Testis (tissue), 2 donors: ENCODE measurements around the gene LHX5.

Experiments
- POLR2A ChIP-seq: fragments of 450-650 bp; IDR thresholded peaks from one replicate; pipeline ENCODE4 v1.6.1; 2017; ENCODE audit warnings: antibody characterized with exemption, mild to moderate bottlenecking, moderate library complexity
- TF ChIP-seq, protein P1 (sequence below), 3 experiments: fragments of 450-650 bp in 2 of 3; fragments of 200-600 bp in 1 of 3; sonication (generic) in 1 of 3; IDR thresholded peaks; one replicate each; pipeline ENCODE4 v1.5.1; 2016 to 2019; ENCODE audit warnings: antibody characterized with exemption in 3 of 3, mild to moderate bottlenecking in 2 of 3, moderate library complexity in 1 of 3

DNA sequence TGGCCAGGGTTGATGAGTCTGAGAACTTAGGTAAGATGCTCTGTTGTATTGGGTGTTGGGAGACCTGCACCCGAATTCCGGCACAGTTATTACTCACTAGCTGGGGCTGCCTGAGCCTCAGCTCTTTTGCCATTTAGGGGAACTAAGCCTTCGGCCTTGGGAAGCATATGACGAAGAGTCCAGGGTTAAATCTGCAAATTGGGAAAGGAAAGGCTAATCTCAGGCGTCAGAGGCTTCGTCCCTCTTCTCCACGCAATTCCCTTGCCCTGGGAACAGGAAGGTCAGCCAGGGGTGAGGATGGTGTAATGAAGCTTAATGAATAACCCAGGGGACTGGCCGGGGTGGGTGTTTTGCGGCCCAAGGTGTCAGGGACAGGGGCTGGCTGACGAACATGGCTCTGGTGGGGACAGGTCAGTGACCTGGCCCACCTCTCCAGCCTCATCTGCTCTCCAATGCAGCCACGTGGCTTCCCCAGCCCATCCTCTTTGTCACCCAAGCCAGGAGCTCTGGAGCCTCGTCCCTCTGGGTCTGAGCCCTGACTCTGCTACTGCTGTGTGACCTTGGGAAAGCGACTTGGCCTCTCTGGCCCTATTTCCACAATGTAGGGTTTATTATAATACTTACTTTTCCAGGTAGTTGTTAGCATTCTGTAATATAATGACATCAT lies 53.3 kb downstream of the LHX5 start:
- TF ChIP-seq, protein P1, sequence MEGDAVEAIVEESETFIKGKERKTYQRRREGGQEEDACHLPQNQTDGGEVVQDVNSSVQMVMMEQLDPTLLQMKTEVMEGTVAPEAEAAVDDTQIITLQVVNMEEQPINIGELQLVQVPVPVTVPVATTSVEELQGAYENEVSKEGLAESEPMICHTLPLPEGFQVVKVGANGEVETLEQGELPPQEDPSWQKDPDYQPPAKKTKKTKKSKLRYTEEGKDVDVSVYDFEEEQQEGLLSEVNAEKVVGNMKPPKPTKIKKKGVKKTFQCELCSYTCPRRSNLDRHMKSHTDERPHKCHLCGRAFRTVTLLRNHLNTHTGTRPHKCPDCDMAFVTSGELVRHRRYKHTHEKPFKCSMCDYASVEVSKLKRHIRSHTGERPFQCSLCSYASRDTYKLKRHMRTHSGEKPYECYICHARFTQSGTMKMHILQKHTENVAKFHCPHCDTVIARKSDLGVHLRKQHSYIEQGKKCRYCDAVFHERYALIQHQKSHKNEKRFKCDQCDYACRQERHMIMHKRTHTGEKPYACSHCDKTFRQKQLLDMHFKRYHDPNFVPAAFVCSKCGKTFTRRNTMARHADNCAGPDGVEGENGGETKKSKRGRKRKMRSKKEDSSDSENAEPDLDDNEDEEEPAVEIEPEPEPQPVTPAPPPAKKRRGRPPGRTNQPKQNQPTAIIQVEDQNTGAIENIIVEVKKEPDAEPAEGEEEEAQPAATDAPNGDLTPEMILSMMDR (IDR thresholded peaks at IDR 0.05): no peak
- TF ChIP-seq POLR2A: no peak
